ENCODE results near the gene HSPB3.
A peak's percentile ranks its signal among the peaks of the same experiment; 100 is the strongest.
"Not testable (repeated sequence)": the region's sequence is repeated elsewhere in the genome, so short reads cannot be mapped to it uniquely, and the experiment has no call there.

HSPB3 gene, protein sequence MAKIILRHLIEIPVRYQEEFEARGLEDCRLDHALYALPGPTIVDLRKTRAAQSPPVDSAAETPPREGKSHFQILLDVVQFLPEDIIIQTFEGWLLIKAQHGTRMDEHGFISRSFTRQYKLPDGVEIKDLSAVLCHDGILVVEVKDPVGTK

DNA sequence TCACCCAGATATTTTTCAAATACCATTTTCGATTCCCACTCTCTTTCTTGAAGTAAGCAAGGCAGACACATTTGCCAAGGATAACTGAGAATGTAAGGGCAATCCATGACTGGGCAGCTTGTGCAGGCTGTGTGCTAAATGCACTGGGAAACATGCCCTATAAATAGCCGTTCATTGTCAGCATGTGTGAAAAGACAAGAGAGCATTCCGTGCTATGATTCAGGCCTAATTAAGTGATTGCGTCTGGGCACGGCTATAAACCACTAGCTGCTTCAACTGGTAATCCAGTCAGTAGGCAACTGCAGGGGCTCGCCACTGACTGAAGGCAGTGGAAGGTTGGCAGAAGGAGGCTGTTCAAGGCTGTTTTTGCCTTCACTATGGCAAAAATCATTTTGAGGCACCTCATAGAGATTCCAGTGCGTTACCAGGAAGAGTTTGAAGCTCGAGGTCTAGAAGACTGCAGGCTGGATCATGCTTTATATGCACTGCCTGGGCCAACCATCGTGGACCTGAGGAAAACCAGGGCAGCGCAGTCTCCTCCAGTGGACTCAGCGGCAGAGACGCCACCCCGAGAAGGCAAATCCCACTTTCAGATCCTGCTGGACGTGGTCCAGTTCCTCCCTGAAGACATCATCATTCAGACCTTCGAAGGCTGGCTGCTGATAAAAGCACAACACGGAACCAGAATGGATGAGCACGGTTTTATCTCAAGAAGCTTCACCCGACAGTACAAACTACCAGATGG lies at the start of gene HSPB3:
Gene HSPB3 (plus strand): TSS at position 287 of the 745 bp plus-strand sequence. CDS start 91 bp downstream, at position 378.
- DNase-seq: no peak

DNA sequence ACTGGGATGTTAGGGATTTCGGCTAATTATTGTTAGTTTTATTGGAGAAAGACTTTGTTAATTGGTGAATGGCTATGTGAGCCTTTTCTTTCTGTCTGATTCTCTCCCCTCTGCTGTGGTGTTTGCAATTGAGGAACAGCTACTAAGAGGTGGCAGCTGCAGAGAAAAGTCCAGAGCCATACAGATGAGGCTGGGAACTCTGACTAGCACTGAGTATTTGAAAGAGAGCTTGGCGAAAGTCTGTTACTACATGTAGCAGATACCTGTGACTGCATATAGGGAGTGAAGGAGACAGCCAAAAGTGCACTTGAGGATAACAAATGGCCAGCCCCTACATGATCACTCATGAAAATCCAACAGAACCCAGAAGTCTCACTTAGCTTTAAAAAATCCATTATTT lies 44.3 kb upstream of the HSPB3 start:
- DNase-seq: no peak

DNA sequence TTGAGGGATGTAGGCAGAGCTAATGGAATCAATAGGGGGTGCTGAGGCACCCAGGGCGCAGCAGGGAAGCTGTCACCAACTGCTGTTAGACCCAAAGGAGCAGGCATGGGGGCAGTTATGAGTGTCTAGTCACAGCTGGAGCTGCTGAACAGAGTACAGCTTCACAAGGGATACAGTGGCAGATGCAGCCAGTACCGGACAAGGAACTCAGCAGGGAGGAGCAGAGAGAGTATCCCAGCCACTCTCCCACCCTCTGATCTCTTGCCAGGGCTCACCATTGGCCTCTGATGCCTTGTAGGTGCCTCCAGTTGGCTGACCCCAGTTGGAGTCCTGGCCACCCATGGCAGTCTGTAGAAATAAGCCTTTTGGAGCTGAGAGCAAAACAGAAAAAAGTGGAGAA lies 42.6 kb upstream of the HSPB3 start:
- DNase-seq: no peak

DNA sequence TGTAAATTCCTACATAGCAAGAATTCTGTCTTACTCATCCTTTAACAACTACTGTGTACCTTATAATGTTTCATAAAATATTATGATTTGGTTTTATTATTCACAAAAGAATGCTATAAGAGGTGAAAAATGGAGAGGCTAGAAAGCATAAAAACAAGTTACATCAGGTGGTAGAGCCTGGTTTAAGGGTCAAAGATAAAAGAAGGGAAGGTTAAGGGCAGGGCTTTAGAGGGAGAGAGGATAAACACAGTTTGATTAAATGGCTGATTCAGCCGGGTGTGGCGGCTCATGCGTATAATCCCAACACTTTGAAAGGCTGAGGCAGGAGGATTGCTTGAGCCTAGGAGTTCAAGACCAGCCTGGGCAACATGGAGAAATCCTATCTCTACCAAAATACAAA lies 40.4 kb upstream of the HSPB3 start:
- DNase-seq: no peak

DNA sequence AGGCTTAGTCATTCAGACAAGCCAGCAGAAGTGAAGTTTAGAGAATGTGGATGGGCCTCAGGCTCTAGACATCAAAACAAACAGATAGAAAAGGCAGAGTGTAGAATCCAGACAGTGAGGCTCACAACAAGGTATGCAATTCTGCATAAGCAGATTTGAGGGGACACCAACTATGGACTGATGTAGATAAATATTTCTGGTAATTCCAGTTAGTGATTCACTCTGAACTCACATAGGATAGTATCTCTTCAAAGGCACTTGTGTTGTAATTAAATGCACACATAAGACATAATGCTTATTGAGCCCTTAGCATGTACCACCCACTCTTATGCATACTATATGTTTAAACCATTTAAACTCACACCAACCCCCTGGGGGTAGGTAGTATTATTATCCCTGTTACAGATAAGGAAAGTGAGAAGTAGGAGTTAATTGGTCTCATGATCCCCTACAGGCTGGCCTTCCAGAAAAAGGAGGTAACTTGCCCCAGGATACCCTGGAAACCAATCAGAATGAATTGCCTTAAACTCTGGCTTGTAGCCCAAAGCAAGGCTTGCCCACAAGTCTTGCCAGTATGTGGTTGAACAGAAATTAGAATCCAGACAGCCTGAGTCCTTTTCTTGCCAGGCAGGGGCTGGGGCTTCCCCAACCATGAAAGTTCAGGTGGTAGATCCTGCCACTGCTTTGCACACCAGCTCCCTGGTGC lies 39.5 kb upstream of the HSPB3 start:
- DNase-seq: no peak

DNA sequence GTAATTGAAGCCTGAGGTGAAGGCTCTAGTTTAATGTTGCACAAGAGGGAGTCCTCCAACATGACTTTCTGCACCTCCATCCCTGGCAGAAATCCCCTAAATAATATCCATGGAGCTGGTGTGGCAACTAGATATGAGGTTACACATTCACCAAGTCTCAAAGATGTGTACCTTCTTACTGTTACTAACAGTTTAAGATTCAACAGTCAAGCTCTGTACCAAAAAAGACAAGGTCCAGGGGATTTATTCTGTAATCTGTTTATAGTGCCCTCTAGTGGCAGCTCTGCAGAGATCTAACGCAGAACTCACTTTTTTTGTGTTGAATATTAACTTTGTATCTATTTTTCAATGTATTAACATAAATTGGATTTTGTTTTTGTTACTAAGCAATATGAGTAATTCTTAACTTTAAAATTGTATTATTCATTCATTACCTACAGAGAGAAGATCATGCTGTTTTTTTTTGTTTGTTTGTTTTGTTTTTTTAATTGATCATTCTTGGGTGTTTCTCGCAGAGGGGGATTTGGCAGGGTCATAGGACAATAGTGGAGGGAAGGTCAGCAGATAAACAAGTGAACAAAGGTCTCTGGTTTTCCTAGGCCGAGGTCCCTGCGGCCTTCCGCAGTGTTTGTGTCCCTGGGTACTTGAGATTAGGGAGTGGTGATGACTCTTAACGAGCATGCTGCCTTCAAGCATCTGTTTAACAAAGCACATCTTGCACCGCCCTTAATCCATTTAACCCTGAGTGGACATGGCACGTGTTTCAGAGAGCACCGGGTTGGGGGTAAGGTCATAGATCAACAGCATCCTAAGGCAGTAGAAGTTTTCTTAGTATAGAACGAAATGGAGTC lies 35.7 kb upstream of the HSPB3 start:
- DNase-seq: peak; percentile 21

DNA sequence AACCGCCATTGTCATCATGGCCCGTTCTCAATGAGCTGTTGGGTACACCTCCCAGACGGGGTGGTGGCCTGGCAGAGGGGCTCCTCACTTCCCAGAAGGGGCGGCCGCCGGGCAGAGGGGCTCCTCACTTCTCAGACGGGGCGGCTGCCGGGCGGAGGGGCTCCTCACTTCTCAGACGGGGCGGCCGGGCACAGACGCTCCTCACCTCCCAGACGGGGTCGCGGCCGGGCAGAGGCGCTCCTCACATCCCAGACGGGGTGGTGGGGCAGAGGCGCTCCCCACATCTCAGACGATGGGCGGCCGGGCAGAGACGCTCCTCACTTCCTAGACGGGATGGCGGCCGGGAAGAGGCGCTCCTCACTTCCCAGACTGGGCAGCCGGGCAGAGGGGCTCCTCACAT lies 35.0 kb upstream of the HSPB3 start:
- not testable (repeated sequence) for DNase-seq

DNA sequence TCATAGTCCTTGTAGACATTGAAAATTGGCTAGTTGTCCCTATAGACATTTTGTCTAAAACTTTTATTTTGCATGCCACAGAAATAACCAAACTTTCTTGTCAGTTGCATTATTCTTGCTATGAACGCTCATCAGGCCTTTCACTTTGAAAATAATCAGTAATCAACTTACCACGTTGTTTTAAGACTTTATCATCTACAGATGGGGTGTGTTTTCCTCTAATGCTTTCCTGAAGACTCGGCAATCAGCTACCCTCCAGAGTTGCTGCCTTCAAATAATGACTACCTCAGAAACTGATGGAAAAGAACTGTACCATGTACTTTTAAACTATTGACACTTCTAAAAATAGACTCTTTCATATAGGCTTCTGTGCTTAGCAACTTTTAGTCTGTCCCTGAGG lies 33.5 kb upstream of the HSPB3 start:
- no peak for DNase-seq

DNA sequence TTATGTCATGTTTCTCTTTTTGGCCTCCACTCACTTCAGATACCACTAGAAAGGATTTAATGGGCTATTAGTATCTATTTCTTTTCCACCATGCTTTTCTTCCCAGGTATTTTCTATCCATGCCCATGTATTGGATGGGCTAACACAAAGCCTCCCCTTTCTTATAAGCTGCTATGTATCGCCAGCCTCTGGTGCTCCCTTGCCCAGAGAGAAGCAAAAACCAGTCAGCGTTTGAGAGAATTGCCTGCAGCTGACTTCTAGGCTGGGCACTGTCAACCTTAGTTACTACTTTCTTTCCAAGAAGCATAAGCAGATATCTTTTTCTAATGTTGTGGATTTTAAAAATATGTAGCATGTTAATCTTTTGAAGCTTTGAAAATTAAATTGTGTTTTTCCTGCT lies 30.2 kb upstream of the HSPB3 start:
- DNase-seq: no peak

DNA sequence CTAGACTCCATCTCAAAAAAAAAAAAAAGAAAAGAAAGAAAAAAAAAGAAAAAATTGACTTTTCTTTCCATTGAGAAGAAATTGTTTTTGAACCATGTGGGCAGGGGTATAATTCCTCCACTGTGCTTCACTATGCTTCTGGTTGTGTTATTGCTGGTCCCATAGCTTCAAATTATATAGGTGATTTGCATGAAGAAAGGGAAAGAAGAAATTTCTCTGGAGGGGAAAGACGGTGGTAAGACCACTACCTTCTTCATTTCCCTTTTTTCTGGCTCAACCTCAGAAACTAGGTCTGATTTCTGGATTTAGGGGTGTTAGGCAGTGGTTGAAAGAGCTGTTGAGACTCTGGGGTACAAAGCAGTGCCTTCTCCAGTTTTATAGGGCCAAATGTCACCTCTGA lies 29.3 kb upstream of the HSPB3 start:
- DNase-seq: no peak

DNA sequence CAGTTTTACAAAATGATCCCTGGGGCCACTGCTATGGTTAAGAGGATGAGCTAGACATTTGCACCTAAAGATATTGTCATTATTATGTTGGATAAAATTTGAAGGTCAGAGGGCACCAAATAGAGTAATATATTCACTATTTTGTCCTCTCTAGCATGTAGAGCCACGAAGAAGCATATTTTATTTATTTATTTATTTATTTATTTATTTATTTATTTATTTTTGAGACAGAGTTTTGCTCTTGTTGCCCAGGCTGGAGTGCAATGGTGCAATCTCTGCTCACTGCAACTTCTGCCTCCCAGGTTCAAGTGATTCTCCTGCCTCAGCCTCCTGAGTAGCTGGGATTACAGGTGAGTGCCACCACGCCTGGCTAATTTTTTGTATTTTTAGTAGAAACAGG lies 20.8 kb upstream of the HSPB3 start:
- not testable (repeated sequence) for DNase-seq

DNA sequence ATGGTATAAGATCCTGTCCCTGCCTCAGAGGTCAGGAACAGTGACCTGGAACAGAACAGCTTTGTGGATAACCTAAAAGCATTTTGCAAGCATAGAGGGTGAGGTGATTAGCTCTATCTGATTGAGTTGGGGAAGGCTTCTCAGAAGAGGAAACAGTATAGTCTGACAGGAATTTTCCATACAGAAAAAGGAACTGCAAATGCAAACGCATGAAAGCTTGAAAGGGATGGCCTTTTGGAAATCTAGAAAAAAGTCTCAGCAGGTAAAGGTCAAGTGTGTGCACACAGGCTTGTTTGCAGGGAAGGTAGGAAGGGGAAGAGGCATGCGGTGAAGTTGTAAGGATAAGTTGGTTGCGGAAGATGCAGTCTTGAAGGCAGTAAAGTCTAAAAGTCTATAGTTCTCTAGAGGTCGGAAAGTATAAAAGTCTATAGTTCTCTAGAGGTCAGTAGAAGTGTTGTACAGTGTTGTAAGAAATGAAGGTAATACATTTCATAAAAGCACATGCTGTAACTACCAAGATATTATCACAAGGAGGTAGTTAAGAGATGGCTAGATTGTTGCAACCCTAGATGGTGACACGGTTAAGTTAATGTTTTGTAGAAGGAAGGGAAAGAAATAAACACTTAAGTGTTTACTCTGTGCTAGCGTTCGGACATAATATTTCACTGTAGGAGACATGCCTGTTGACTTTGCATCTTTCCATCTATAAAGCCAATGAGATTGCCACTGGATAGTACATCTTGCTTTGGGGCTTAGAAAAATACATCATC lies 16.7 kb upstream of the HSPB3 start:
- no peak for DNase-seq

DNA sequence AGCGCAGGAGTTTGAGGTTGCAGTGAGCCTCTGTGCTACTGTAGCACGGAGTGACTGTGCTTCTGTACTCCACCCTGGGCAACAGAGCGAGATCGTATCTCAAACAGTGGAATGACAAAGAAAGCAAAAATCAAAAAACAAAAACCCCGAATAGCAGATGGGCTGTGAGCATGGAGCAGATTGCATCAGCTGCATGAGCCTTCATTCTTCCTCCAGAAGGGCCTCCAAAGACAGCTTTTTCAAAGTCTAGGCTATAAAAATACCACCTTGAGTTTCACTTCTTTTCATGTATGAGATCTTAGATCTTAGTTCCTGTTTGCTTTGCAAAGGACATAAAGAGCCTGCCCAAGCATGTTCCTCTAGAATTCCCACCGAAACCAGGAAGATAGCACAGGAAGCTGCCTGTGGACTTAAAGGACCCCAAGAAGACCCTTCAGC lies 15.0 kb upstream of the HSPB3 start:
- DNase-seq: peak; percentile 25

DNA sequence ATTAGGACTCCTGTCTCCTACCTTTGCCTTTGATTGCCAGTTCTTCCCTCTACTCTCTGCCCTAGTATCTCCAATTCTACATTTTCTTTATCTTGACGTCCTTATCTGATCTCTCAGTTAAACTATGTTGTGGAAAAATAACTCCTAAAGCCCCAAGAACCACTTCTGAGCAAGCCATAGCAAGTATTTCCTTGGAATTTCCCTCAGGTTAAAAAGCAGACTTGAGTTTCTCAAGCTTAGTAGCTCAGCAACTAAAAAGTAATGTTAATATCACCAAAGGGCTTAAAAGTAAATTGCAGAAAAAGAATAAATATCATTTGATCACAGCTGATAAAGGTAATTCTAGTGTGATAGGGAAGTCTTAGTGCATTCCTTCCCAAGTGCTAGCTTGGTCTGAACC lies 13.2 kb upstream of the HSPB3 start:
- DNase-seq: no peak

DNA sequence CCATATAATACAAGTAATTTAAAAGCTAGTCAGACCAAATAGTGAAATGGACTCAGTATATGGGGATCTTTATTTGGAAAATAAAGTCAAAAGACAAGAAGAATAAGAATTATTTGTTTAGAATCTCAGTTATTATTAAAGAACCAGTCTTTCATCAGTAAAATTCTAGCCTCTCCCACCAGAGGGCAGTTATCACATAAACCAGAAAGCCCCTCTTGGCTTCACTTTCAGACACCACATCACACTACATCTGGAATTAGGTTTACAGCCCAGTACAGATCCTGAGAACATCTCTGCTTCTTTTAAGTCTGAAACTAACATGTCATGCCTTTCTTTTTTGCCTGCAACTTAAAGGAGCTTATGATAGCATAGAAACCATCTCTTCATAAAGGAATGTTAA lies 12.2 kb upstream of the HSPB3 start:
- no peak for DNase-seq

DNA sequence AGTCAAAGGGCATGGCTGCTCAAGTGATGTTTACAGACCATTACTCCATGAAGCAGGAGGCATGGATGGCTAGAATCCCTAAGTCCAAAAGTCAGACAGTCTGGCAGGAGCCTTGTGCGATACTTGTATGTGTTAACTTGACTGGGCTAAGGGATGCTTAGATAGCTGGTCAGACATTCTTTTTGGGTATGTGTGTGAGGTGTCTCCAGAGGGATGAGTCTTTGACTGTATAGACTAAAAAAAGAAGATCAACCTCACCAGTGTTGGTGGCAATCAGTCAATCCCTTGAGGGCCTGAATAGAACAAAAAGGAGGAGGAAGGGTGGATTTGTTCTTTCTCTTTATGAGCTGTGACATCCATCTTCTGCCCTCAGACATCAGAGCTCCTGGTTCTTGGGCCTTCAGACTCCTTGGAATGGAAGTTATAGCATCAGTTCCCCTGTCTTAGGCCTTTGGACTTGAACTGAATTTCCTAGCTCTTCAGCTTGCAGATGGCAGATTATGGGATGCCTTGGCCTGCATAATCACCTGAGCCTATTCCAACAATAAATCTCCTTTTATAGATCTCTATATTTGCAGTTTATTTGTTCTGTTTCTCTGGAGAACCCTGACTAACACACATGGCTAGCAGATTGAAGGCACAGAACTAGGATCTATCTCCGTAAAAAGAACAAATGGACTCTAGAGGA lies 9.7 kb upstream of the HSPB3 start:
- no peak for DNase-seq

DNA sequence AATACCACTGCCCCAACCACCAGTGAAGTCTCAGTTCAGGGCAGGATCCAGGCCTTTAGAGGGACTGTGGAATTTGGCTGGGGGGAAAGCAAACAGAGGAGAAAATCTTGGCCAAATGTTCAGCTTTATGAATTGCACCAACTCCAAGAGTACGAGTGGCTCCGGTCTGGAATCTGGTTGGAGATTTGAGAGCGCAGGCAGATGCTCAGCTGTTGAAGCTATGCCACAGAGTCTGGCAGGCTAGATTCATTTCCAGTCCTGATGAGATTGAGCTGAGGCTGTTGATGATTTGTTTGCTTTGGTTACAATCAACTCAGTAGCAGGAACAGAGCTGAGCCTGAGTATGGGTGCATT lies 9.1 kb upstream of the HSPB3 start:
- DNase-seq: no peak

DNA sequence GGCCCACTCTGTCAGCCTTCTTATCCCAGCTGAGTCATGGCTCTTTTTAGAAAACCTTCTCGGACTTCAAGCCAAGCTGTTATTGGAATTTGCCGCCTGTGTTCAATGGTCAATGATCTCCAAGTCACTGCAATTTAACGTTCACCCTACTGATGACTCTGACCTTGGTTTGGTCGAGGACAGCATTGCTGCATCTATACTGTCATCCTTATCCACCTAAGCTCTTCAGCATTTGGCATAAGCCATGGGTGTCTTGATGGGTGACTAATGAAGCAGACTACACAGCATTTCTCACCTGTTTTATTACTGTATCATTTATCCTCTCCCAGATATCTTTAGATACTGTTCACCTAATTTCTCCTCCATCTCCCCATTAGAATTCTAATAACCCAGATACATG lies 5.6 kb upstream of the HSPB3 start:
- DNase-seq: no peak

DNA sequence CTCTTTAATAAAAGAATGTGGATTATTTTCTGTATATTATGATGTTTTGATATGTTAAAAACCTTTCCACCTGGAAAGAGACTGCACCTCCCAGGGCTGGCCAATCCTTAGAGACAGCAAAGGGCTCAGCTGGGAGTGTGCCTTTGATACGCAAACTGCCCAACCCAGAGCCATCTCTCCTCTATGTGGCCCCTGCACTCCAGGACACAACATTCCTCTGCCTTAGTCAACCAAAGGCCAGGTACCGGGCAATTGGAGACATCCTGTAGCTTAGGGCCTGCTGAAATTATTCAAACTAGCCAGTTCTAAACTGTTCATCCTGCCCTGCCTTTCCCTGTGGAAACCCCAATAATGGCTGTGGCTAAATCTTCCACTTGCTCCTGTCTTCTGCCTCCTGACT lies 5.0 kb upstream of the HSPB3 start:
- no peak for DNase-seq

DNA sequence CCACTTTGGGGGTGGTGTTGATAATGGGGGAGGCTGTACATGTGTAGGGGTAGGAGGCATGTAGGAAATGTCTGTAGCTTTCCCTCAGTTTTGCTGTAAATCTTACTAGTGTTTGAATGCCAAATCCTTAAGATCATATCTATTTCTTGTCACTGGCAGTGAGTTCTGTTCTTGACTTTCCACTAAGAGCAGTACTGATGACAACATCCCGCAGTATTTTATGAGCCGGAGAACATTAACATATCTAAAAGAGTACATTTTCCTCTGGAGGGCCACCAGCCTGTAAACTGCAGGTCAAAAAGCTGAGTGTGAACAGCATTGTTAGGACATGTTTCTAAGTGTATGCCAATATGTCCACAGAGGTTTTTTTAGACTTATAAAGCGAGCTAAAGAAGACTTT lies 2.5 kb upstream of the HSPB3 start:
- DNase-seq: no peak

DNA sequence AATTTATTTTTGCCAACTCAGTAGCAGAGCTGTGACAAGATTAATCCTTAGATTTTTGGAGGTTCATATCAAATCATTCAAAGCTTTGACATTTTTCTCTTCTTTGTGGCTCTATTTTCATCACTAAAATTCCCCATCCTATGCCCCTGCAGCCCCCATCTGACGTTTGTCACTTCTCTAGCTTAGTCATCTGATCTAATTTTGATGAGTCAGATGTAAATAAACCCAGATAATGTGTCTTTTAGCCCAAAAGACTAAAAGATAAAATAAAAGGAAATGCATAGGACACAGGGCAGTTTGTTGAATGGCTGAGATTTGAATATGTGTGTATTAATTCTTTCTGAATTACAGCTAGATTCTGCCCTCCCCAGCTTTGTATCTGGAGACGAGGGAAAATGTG lies 897 bp upstream of the HSPB3 start:
- DNase-seq: no peak

Measured in activated CD4-positive, alpha-beta T cell treated with anti-CD3 and anti-CD28 coated beads for 48 hours (primary cell).